Esophagus muscularis mucosa (tissue), 3 donors: Measurements from ENCODE around the gene IFNL1.

Source experiments
- CTCF ChIP-seq, 3 experiments: fragments of 200-600 bp in 2 of 3; fragments of 450-650 bp in 1 of 3; sonication (generic) in 2 of 3; IDR thresholded peaks; one replicate each; pipeline ENCODE4 v1.5.1; 2017 to 2019; ENCODE audit warnings: antibody characterized with exemption in 3 of 3, mild to moderate bottlenecking in 2 of 3, moderate library complexity in 1 of 3
- POLR2A ChIP-seq: fragments of 450-650 bp; IDR thresholded peaks from one replicate; pipeline ENCODE4 v1.6.1; 2017; ENCODE audit warnings: antibody characterized with exemption, moderate library complexity, mild to moderate bottlenecking, low read depth
- POLR2AphosphoS5 ChIP-seq, 2 donors: sonication (generic); formaldehyde crosslinking; IDR thresholded peaks; one replicate each; pipeline ENCODE4 v1.6.1; 2017; ENCODE audit warnings: antibody characterized with exemption in 2 of 2

GRCh38 chr19:39296055-39296645 lies at the start of gene IFNL1:
- no peak for TF ChIP-seq CTCF (IDR thresholded peaks at IDR 0.05)
- TF ChIP-seq POLR2AphosphoS5 (IDR thresholded peaks at IDR 0.05): no peak
- no peak for TF ChIP-seq POLR2A
